ENCODE data around the gene ACAP3. TPM values are rescaled to one million over a fixed set of nuclear protein-coding genes. Genes with fewer than 3 reads are reported as not detected.

ACAP3 gene
- total RNA-seq, 1 experiment from 2014 or later = 42.2 TPM

DNA sequence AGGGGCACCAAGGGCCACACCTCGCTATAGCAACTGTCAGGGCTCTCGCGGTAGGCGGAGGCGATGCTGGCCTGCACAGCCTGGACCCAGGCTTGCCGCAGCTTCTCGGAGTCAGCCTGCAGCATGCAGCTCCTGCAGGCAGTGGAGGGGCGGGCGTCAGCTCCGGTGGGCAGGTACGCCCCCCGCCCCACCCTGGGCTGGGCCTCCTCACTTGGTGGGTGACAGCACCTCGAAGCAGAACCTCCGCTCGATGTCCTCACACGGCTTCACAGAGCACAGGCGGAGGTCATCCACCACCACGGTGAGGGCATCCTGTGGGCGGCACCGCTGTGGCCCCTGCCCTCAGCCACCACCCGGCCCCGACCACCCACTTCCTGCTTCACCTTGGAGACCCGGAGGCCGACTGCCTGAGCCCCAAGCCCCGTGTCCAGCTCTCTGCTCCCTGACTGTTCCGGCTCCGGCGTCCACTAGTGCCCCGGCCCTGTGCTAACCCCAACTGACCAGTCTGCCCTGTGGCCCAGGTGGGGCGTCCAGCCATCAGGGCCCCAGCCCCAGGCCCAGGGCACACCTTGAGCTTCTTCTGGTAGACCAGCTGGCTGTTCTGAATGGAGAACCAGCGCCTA is 9.8 kb downstream of the ACAP3 start:
- no peak overlapping the region for H3K27ac Mint-ChIP-seq
- no peaks in the 10 kb centered on the region for H3K36me3 Mint-ChIP-seq
- TF ChIP-seq, protein P1, sequence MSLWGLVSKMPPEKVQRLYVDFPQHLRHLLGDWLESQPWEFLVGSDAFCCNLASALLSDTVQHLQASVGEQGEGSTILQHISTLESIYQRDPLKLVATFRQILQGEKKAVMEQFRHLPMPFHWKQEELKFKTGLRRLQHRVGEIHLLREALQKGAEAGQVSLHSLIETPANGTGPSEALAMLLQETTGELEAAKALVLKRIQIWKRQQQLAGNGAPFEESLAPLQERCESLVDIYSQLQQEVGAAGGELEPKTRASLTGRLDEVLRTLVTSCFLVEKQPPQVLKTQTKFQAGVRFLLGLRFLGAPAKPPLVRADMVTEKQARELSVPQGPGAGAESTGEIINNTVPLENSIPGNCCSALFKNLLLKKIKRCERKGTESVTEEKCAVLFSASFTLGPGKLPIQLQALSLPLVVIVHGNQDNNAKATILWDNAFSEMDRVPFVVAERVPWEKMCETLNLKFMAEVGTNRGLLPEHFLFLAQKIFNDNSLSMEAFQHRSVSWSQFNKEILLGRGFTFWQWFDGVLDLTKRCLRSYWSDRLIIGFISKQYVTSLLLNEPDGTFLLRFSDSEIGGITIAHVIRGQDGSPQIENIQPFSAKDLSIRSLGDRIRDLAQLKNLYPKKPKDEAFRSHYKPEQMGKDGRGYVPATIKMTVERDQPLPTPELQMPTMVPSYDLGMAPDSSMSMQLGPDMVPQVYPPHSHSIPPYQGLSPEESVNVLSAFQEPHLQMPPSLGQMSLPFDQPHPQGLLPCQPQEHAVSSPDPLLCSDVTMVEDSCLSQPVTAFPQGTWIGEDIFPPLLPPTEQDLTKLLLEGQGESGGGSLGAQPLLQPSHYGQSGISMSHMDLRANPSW (CRISPR knock-in tag; conservative IDR thresholded peaks at IDR 0.05; ENCODE audit: low read depth) = no peak
- TF ChIP-seq PRRX2 (CRISPR knock-in tag; IDR thresholded peaks at IDR 0.05) (no peak), JUN (CRISPR knock-in tag; IDR thresholded peaks at IDR 0.05) (no peak), FOXK1 (CRISPR knock-in tag; IDR thresholded peaks at IDR 0.05) (no peak), TCF7 (CRISPR knock-in tag; IDR thresholded peaks at IDR 0.05; ENCODE audit: low read depth) (no peak), SMAD4 (CRISPR knock-in tag; IDR thresholded peaks at IDR 0.05) (no peak), RELA (CRISPR knock-in tag; IDR thresholded peaks at IDR 0.05; ENCODE audit: borderline replicate concordance) (no peak), JAZF1 (CRISPR knock-in tag; IDR thresholded peaks at IDR 0.05) (no peak), ZBTB21 (CRISPR knock-in tag; IDR thresholded peaks at IDR 0.05; ENCODE audit: borderline replicate concordance) (no peak), NFE2L1 (CRISPR knock-in tag; IDR thresholded peaks at IDR 0.05) (no peak), ZNF317 (CRISPR knock-in tag; IDR thresholded peaks at IDR 0.05; ENCODE audit: borderline replicate concordance, low read depth) (no peak), SMAD3 (CRISPR knock-in tag; IDR thresholded peaks at IDR 0.05; ENCODE audit: borderline replicate concordance) (no peak)
- TF ChIP-seq, protein P2, sequence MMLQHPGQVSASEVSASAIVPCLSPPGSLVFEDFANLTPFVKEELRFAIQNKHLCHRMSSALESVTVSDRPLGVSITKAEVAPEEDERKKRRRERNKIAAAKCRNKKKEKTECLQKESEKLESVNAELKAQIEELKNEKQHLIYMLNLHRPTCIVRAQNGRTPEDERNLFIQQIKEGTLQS (CRISPR knock-in tag; conservative IDR thresholded peaks at IDR 0.05) = no peak
- TF ChIP-seq, protein P3, sequence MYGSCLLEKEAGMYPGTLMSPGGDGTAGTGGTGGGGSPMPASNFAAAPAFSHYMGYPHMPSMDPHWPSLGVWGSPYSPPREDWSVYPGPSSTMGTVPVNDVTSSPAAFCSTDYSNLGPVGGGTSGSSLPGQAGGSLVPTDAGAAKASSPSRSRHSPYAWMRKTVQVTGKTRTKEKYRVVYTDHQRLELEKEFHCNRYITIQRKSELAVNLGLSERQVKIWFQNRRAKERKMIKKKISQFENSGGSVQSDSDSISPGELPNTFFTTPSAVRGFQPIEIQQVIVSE (CRISPR knock-in tag; IDR thresholded peaks at IDR 0.05; ENCODE audit: borderline replicate concordance) = no peak
- TF ChIP-seq, protein P4, sequence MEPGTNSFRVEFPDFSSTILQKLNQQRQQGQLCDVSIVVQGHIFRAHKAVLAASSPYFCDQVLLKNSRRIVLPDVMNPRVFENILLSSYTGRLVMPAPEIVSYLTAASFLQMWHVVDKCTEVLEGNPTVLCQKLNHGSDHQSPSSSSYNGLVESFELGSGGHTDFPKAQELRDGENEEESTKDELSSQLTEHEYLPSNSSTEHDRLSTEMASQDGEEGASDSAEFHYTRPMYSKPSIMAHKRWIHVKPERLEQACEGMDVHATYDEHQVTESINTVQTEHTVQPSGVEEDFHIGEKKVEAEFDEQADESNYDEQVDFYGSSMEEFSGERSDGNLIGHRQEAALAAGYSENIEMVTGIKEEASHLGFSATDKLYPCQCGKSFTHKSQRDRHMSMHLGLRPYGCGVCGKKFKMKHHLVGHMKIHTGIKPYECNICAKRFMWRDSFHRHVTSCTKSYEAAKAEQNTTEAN (CRISPR knock-in tag; IDR thresholded peaks at IDR 0.05) = no peak
- no peaks in the 10 kb centered on the region for H3K9me3 Mint-ChIP-seq
- no peaks in the 10 kb centered on the region for H3K4me1 Mint-ChIP-seq
- DNase-seq (ENCODE audit: low spot score) = no peak
- ATAC-seq = no peak
- CTCF ChIA-PET = no interaction called here
- H3K4me3 Mint-ChIP-seq = no peak overlapping the region
- no peaks in the 10 kb centered on the region for H3K27me3 Mint-ChIP-seq (ENCODE audit: low read depth)
- POLR2A ChIA-PET = interaction anchor here (1.0 kb wide), 1 partner anchor 265 kb away, joined by 3 read pairs; no protein-coding TSS in a partner anchor

DNA sequence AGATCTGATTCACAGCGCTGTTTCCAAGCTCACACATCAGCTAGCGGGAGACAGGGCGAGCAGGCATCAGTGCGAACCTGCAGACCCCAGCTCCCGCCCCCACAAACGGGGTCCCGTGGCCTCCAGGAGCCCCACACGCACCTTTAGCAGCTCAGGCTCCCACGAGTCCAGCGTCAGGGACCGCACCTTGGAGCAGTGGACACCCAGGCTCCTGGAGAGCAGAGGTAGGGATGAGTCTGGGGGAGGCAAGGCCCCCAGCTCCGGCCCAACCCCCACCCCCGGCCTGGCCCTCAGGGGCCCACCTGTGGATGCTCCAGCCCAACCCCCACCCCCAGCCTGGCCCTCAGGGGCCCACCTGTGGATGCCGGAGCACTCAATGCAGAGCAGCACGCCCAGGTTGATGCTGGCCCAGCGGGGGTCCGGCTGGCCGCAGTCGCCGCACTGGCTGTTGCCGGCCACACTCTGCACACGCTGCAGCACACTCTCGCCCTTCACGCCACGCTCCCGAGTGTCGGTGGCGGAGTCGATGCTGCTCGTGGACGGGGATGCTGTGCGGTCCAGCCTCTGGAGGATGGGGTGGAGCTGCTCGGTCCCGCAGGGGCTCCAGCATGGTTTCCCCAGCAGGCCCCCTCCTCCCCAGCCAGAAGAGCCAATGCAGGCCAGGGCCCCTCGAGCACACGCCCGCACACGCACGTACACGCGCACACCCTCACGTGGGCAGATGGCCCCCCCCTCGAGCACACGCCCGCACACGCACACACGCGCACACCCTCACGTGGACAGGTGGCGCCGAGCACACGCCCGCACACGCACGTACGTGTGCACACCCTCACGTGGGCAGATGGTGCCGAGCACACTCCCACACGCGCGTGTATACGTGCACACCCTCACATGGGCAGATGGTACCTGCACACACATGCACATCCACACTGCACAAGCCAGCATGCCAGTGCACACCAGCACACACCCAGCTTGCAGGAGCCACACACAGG is 11.4 kb downstream of the ACAP3 start:
- H3K27me3 Mint-ChIP-seq (ENCODE audit: low read depth) = no peaks in the 10 kb centered on the region
- no peaks in the 10 kb centered on the region for H3K9me3 Mint-ChIP-seq
- H3K36me3 Mint-ChIP-seq = no peaks in the 10 kb centered on the region
- H3K4me3 Mint-ChIP-seq = no peak overlapping the region
- no peak for DNase-seq (ENCODE audit: low spot score)
- POLR2A ChIA-PET = interaction anchor here (0.8 to 1.0 kb wide), 2 partner anchors 8 to 17 kb away, joined by 3 to 4 read pairs; partner anchors contain the start of gene SCNN1D
- TF ChIP-seq, protein P5, sequence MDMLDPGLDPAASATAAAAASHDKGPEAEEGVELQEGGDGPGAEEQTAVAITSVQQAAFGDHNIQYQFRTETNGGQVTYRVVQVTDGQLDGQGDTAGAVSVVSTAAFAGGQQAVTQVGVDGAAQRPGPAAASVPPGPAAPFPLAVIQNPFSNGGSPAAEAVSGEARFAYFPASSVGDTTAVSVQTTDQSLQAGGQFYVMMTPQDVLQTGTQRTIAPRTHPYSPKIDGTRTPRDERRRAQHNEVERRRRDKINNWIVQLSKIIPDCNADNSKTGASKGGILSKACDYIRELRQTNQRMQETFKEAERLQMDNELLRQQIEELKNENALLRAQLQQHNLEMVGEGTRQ (CRISPR knock-in tag; IDR thresholded peaks at IDR 0.05) = no peak
- TF ChIP-seq, protein P4 (CRISPR knock-in tag; IDR thresholded peaks at IDR 0.05) = peak; percentile 73; the same call in 1 of the 2 replicates
- TF ChIP-seq, protein P6, sequence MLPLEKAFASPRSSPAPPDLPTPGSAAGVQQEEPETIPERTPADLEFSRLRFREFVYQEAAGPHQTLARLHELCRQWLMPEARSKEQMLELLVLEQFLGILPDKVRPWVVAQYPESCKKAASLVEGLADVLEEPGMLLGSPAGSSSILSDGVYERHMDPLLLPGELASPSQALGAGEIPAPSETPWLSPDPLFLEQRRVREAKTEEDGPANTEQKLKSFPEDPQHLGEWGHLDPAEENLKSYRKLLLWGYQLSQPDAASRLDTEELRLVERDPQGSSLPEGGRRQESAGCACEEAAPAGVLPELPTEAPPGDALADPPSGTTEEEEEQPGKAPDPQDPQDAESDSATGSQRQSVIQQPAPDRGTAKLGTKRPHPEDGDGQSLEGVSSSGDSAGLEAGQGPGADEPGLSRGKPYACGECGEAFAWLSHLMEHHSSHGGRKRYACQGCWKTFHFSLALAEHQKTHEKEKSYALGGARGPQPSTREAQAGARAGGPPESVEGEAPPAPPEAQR (CRISPR knock-in tag; IDR thresholded peaks at IDR 0.05) = no peak
- TF ChIP-seq TCF7 (CRISPR knock-in tag; IDR thresholded peaks at IDR 0.05; ENCODE audit: low read depth) (0 out of 2 replicates have a peak, but pooled peaks have one; percentile 35), ESRRA (CRISPR knock-in tag; IDR thresholded peaks at IDR 0.05; ENCODE audit: borderline replicate concordance) (no peak), FOXP1 (CRISPR knock-in tag; IDR thresholded peaks at IDR 0.05; ENCODE audit: borderline replicate concordance) (0 out of 2 replicates have a peak, but pooled peaks have one; percentile 51)
- no peak overlapping the region for H3K27ac Mint-ChIP-seq
- peaks cover 4% of the 10 kb centered on the region; the same call in 1 of the 2 replicates for H3K4me1 Mint-ChIP-seq
- ATAC-seq = no peak
- CTCF ChIA-PET = no interaction called here

Data from WTC11 (cell line).